Measurements from ENCODE around the gene CEP85L.

CEP85L gene

GRCh38 chr6:118571121-118571520 lies 80.3 kb downstream of the CEP85L start:
- TF ChIP-seq EZH2phosphoT487 (conservative IDR thresholded peaks at IDR 0.05; ENCODE audit: low read length) (no peak), CTCF (IDR thresholded peaks at IDR 0.05; ENCODE audit: insufficient read depth, low read length, poor library complexity, severe bottlenecking) (no peak)
- no peaks in the 10 kb centered on the region for H3K27me3 ChIP-seq (ENCODE audit: low read length)
- H3K9ac ChIP-seq (ENCODE audit: low read length) = no peak overlapping the region
- H3K79me2 ChIP-seq (ENCODE audit: insufficient read depth, low read length) = no peaks in the 10 kb centered on the region
- H3K27ac ChIP-seq (ENCODE audit: low read depth, low read length) = no peak overlapping the region
- H3K4me3 ChIP-seq (ENCODE audit: insufficient read depth, low read length, poor library complexity, severe bottlenecking) = no peak overlapping the region
- H3K4me2 ChIP-seq (ENCODE audit: low read depth, low read length, poor library complexity, severe bottlenecking) = no peak overlapping the region
- no peak overlapping the region for H2AFZ ChIP-seq (ENCODE audit: low read depth, low read length, severe bottlenecking)
- peaks cover 20% of the 10 kb centered on the region for H3K9me3 ChIP-seq (ENCODE audit: insufficient read depth, low read length)
- no peaks in the 10 kb centered on the region for H3K9me2 ChIP-seq (replicated peaks; ENCODE audit: insufficient read depth, low read length)
- 0 out of 2 replicates have a peak, but pooled peaks cover 2% of the 10 kb centered on the region for H3K36me3 ChIP-seq (ENCODE audit: low read length)
- H4K20me1 ChIP-seq (ENCODE audit: low read depth, low read length) = no peaks in the 10 kb centered on the region
- H3F3A ChIP-seq (ENCODE audit: insufficient read depth) = no peaks in the 10 kb centered on the region

DNA sequence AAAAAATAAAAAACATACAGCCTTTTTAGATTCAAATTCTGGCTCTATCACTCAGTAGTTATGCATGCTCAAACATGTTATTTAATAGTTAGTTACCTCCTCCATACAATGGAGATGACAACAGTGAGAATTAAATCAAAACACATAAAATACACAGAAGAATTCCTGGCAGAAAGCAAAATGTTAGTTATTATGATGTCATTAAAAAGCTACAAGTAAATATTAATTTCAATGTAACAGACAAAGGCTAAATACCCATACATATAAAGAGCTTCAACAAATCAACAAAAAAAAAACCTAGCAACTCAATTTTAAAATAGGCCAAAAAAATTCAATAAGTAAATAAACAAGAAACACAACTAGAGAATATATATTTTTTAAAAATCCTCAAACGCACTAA lies 81.9 kb downstream of the CEP85L start:
- H3K9me3 ChIP-seq (ENCODE audit: insufficient read depth, low read length) = peaks cover 7% of the 10 kb centered on the region
- no peaks in the 10 kb centered on the region for H3F3A ChIP-seq (ENCODE audit: insufficient read depth)
- no peak overlapping the region for H3K4me3 ChIP-seq (ENCODE audit: insufficient read depth, low read length, poor library complexity, severe bottlenecking)
- H3K27me3 ChIP-seq (ENCODE audit: low read length) = no peaks in the 10 kb centered on the region
- H3K4me2 ChIP-seq (ENCODE audit: low read depth, low read length, poor library complexity, severe bottlenecking) = no peak overlapping the region
- H3K9ac ChIP-seq (ENCODE audit: low read length) = no peak overlapping the region
- no peaks in the 10 kb centered on the region for H3K9me2 ChIP-seq (replicated peaks; ENCODE audit: insufficient read depth, low read length)
- no peak overlapping the region for H3K27ac ChIP-seq (ENCODE audit: low read depth, low read length)
- H2AFZ ChIP-seq (ENCODE audit: low read depth, low read length, severe bottlenecking) = no peak overlapping the region
- H3K36me3 ChIP-seq (ENCODE audit: low read length) = 0 out of 2 replicates have a peak, but pooled peaks cover 2% of the 10 kb centered on the region
- TF ChIP-seq EZH2phosphoT487 (conservative IDR thresholded peaks at IDR 0.05; ENCODE audit: low read length) (no peak), CTCF (IDR thresholded peaks at IDR 0.05; ENCODE audit: insufficient read depth, low read length, poor library complexity, severe bottlenecking) (no peak)
- H3K79me2 ChIP-seq (ENCODE audit: insufficient read depth, low read length) = no peaks in the 10 kb centered on the region
- no peaks in the 10 kb centered on the region for H4K20me1 ChIP-seq (ENCODE audit: low read depth, low read length)

DNA sequence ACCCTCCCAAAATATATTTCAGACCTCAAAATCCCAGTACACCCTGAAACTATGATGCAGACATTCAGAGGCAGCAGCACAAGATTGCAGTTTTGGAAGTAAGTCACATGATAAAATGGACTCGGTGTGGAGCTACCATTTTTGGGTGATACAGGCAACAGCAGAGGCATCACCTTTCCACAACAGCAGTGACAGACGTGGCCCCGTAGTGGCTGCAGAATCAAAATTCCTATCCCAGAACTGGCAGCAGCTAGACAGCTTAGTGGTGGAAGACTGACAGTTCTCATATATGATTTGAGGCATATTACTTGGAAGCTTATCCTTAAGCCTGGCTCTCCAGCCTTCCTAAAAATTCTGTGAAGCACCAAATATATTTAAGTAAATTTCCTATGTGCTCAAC lies 83.4 kb downstream of the CEP85L start:
- Histone ChIP-seq H3K9me3 (ENCODE audit: insufficient read depth, low read length) (no peaks in the 10 kb centered on the region), H3F3A (ENCODE audit: insufficient read depth) (no peaks in the 10 kb centered on the region), H3K9me2 (replicated peaks; ENCODE audit: insufficient read depth, low read length) (no peaks in the 10 kb centered on the region), H4K20me1 (ENCODE audit: low read depth, low read length) (no peaks in the 10 kb centered on the region), H3K27ac (ENCODE audit: low read depth, low read length) (no peak overlapping the region), H3K4me2 (ENCODE audit: low read depth, low read length, poor library complexity, severe bottlenecking) (no peak overlapping the region), H3K36me3 (ENCODE audit: low read length) (no peaks in the 10 kb centered on the region), H3K27me3 (ENCODE audit: low read length) (no peaks in the 10 kb centered on the region), H3K9ac (ENCODE audit: low read length) (no peak overlapping the region), H3K79me2 (ENCODE audit: insufficient read depth, low read length) (no peaks in the 10 kb centered on the region), H2AFZ (ENCODE audit: low read depth, low read length, severe bottlenecking) (no peak overlapping the region), H3K4me3 (ENCODE audit: insufficient read depth, low read length, poor library complexity, severe bottlenecking) (no peak overlapping the region)
- TF ChIP-seq EZH2phosphoT487 (conservative IDR thresholded peaks at IDR 0.05; ENCODE audit: low read length) (no peak), CTCF (IDR thresholded peaks at IDR 0.05; ENCODE audit: insufficient read depth, low read length, poor library complexity, severe bottlenecking) (no peak)
